DMS 273 (cell line): ENCODE measurements around the gene CELF4.
"Not testable (repeated sequence)": the region's sequence is repeated elsewhere in the genome, so short reads cannot be mapped to it uniquely, and the experiment has no call there.

Experiments
- DNase-seq: peaks from one replicate; lab custom pipeline; 2025; ENCODE audit not compliant: unreplicated experiment; lab: John Stamatoyannopoulos, UW

CELF4 gene

DNA sequence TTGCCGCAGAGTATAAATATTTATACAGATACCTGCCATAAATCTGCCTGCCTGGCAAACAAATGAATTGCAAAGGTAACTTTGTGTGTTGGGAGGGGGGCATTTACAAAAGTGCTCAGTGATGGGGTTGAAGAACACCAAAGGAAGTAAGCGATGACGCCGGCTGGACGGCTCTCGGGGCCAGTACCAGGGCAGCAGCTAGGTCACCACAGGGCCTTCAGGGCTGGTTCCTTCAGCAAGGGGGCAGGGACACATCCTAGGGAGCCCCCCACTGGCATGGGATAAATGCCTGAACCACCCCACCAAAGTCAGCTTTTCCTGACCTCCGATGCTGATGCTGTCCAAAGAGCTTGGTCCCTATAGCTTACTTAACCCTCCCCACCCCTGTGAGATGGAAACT is 190.4 kb downstream of the CELF4 start:
- DNase-seq, result no peak

GRCh38 chr18:37368110-37368954 is 197.3 kb downstream of the CELF4 start:
- no peak for DNase-seq

- peak; percentile 58 for DNase-seq
These were observed 201.4 kb downstream of the CELF4 start for GRCh38 chr18:37364237-37364636.

GRCh38 chr18:37362158-37362890 is 203.3 kb downstream of the CELF4 start:
- no peak for DNase-seq

- DNase-seq, result no peak
These were observed 204.1 kb downstream of the CELF4 start for GRCh38 chr18:37361335-37362157.

DNA sequence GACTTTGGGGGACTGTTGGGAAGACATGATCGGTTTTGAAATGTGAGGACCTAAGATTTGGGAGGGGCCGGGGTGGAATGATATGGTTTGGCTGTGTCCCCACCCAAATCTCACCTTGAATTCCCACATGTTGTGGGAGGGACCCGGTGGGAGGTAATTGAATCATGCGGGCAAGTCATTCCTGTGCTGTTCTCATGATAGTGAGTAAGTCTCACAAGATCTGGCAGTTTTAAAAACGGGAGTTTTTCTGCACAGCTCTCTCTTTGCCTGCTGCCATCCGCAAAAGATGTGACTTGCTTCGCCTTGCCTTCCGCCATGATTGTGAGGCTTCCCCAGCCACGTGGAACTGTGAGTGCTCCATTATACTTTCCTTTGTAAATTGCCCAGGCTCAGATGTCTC is 207.5 kb downstream of the CELF4 start:
- DNase-seq, result not testable (repeated sequence)

DNA sequence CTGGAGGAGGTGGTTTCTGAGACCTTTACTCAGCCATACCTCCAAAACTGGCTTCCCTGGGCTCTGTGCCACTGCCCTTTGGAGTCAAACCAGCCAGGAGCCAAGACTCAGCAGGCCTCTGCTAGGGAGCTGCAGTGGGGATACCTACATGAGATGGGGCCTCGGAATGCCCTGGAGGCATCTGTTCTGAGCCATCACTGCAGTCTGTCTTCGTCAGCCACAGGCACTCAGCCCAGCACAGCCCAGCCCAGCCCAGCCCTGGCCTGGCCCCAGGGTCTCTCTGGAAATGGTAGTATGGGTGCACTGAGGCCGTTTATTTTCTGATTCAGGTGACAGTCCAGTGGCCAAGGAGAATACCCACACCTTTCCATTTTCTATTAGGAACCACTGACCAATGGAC is 209.8 kb downstream of the CELF4 start:
- DNase-seq, result no peak

GRCh38 chr18:37351110-37351509 is 214.5 kb downstream of the CELF4 start:
- DNase-seq, result no peak

DNA sequence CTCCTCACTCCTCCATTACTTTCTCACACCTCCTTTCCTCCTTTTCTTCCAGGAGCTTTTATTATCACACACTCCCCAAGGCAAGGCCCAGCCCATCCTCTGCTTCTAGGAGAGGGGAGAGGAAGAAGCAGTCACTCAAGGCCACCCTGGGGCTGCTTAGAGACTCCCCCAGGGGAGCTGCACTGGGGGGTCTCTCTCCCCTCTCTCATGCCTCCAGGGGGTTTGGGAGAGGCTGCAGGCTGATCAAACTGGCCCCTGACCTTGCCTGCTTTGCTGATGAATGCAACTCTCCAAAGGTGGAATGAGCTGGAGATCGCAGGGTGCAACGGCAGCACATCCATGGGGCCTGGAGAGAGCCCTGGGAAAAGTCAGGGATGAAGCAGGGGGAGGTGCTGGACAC is 216.9 kb downstream of the CELF4 start:
- no peak for DNase-seq

- DNase-seq, result peak; percentile 56
These were observed 219.6 kb downstream of the CELF4 start for GRCh38 chr18:37346048-37346447.

DNA sequence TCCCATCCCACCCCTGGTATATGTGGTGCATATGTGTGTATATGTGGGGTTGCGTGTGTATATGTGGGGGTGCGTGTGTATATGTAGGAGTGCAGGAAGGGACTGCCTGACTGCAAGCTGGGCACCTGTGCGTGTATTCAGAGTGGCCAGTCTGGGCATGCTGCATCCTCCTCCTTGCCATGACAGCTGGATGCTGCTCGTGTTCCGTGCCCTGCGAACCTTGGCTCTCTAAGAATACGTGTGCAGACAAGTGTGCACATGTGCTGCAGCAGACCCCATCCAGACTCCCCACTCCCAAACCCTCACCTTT is 222.1 kb downstream of the CELF4 start:
- no peak for DNase-seq

DNA sequence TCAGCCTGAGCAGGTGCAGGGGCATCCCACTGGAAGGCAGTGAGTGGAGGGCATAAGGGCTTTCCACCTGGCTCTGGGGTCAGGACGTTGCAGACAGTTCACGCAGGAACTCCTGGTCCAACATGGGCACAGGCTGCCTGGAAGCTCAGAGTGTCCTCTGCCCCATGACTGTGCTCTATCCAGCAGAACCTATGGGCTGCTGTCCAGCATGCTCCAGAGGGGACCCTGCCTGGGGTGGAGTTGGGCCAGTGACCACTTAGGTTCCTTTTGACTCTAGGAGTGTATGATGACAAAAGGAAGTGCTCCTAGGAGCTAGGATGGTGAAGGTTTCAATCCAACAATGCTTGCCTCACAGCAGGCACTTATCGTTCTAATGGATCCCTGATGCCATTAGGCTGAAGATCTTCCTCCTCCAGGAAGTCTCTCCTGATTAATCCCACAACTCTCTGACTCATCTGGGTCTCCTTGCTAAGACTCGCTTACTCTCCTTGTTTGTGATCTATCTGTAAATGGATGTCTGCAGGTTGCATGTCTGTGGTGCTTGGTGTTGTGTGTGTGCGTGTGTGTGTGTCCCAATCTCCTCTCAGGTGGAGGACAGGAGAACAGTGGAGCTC is 224.0 kb downstream of the CELF4 start:
- DNase-seq, result no peak

DNA sequence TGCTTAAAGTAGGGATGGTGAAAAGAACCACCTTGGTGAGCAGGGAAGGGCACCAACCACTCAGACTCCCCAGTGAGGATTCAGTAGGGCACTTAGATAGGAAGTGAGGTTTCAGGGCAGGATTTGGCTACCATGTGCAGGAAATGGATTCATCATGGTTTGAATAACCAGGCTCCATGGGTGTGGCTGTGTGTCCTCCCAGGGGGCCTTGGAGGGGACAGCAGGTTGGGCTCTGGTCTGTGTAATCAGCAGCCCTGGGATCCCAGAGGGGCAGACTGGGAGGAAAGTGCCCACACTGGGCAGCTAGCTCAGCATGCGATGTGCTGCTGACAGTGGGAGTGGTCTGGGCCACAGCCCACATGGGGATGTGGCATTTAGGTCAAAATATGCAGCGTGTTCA is 224.6 kb downstream of the CELF4 start:
- no peak for DNase-seq

DNA sequence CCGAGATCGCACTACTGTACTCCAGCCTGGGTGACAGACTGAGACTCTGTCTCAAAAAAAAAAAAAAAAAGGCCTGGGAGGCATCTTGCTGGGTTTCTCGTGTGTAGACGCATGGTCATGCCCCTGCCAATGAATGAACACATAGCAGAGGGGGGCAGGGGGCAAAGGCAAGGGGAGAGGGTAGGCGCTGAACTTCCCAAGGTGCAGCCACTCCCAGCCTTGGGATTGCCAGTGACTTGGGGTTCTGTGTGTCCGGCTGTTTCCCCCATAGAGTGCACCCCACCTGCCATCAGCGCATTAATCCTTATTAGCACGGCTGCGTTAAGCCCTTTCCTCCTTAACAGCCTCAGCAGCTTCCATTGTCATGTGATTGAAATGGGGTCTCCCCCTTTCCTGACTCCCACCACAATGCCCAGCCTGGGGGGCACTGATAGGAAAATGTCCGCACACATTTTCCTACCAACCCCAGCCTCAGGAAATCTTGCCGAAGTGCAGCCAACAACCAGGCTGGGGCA is 225.8 kb downstream of the CELF4 start:
- DNase-seq, result no peak

DNA sequence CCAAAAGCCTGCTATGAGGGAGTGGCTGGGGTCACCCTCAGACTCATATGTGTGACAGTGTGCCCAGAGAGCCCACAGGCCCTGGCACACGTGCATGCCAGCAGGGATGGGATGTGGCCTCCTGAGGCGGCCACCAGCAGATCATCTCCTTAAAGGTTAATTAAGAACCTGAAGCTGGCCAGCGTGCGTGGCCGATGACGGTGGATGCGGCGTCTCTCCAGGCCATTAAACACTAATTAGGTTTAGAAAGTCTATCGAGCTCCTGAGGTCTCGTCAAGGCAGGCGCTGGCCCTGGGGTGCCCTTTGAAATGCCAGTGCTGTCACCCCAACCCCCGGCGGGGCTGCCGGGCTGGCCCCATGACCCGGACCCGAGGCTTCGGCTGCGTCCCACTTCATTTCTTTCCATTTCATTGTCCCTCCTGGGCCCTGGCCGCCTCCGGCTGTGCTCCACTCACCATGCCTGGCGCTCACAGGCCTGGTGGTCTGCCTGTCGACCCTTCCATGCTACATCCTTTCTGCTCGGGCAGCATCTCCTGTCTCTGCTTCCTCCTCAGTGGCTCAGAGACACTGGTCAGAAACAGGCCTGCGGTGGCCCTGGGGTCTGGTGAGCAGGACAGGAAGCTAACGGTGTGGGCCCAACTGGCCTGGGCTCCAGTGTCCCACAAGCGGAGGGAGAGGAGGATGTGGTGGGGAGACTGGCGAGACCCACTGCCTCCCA is 228.9 kb downstream of the CELF4 start:
- no peak for DNase-seq

GRCh38 chr18:37335409-37335736 is 230.2 kb downstream of the CELF4 start:
- DNase-seq, result peak; percentile 46

DNA sequence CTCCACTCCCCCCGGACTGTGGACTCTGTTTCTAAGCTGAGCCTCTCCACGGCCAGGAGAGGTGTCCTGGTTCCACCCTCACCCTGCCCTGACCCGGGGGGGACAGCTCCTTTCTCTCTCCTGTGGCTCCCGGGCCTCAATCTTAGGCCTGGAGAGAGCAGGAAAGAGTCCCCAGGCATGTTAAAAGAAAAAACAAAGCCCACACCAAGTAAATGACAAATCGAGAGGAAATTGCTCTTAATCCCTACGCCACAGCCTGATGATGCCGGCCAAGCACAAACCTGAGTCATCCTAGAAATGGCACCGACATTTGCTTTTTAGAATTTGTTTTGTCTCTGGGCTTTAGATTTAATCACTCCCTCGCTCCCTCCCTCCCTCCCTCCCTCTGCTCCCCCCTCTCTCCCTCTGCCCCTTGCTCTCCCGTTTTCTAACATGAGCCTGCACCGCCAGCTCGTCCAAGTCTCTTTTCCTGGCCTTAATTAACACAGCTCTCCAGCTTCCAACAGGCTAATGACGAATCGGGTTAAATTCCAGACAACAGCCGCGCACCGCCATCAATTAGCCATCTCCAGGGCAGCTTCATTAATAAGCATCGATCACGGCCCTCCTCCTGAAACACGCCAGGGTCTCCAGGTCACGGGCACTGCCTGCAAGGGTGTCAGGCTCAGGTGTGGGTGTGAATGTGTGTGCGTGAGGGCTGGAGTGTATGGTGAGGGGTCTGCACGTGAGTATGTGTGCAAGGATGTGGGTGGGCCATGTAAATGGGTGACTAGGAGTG is 230.8 kb downstream of the CELF4 start:
- no peak for DNase-seq

DNA sequence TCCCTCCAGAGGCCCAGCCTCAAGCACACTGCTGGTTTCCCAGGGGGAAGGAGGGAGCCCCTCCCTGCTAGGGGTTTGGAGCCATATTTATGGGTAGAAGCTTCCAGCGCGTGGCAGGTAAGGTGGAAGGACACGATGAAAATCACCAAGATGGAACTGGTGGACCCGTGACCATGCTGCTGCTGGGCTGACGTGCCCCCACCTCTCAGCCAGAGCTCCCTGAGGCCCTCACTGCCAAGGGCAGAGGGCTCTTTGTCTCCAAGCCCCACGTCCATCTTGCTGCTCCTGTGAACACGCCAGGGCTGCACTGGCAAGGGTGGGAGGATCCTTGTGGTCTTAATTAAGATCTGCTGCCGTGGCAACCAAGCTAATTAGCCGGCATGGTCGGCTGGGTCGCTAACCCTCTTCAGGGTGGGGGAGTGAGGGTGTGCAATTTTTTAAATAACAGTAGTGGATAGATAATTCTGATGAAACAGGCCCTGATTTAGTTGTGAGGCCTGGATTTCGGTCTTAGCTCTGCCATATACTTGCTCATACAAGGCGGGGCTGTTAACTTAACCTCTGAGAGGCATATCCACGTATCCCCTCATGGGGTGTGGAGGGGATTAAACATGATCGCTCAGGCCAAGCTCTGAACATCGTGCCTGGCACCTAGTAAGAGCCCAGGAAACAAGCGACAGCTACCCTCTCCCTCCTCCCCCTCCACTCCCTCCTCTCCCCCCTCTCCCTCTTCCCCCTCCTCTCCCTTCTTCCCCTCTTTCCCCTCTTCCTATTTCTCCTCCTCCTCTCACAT is 232.8 kb downstream of the CELF4 start:
- DNase-seq, result no peak

GRCh38 chr18:37332219-37332618 is 233.4 kb downstream of the CELF4 start:
- DNase-seq, result no peak
